Endothelial cell of umbilical vein (primary cell): Measurements from ENCODE around the gene CPA4. TPM values are rescaled to one million over a fixed set of nuclear protein-coding genes. Genes with fewer than 3 reads are reported as not detected.

Experiments
- BruUV-seq: library from RNA; stranded (reverse); fragments of 400-500 nt; replicated peaks from 2 replicates; lab custom pipeline; 2021; lab: Mats Ljungman, UMichigan
- CTCF ChIA-PET: fragments of 300-600, 350-600 bp; sonication (Branson Sonifier 250); formaldehyde crosslinking; loops from one replicate; lab custom pipeline; 2021; ENCODE audit warnings: antibody characterized with exemption, inconsistent platforms; lab: Charles Lee
- POLR2A ChIA-PET: fragments of 300-600, 350-600 bp; sonication (Branson Sonifier 250); formaldehyde crosslinking; loops from one replicate; lab custom pipeline; 2021; ENCODE audit warnings: antibody characterized with exemption, inconsistent platforms; lab: Charles Lee
- DNase-seq: peaks from one replicate; pipeline ENCODE4 v3.0.0-alpha.2; 2011; ENCODE audit warnings: low read depth, low spot score
- FAIRE-seq: peaks from 2 replicates; lab custom pipeline; 2011; peaks lifted over from hg19 to GRCh38; lab: Jason Lieb, UNC
- H2AFZ ChIP-seq: 2 replicates; pipeline ENCODE4 v1.6.0; 2012; ENCODE audit warnings: low read depth, low read length, control low read depth, inconsistent platforms
- H3K27ac ChIP-seq: 2 replicates; pipeline ENCODE4 v1.5.1; 2011; ENCODE audit warnings: low read depth, mild to moderate bottlenecking, control low read depth, low read length, moderate library complexity; ENCODE audit not compliant: insufficient read depth
- H3K27me3 ChIP-seq, 2 experiments: 2 replicates each; pipeline versions ENCODE4 v1.6.0 to v1.6.1; 2011; ENCODE audit warnings: low read length in 2 of 2, mixed read lengths in 1 of 2; ENCODE audit not compliant: control insufficient read depth in 2 of 2, insufficient read depth in 2 of 2
- H3K36me3 ChIP-seq, 2 experiments: 2 replicates in 1 of 2; 3 replicates in 1 of 2; pipeline ENCODE4 v1.5.1; 2011; ENCODE audit warnings: low read length in 2 of 2, mild to moderate bottlenecking in 1 of 2, moderate library complexity in 1 of 2; ENCODE audit not compliant: control insufficient read depth in 2 of 2, insufficient read depth in 2 of 2; ENCODE audit errors: extremely low read depth in 1 of 2
- H3K4me1 ChIP-seq: 3 replicates; pipeline ENCODE4 v1.5.1; 2011; ENCODE audit warnings: mild to moderate bottlenecking, low read length; ENCODE audit not compliant: control insufficient read depth, insufficient read depth; ENCODE audit errors: extremely low read depth
- H3K4me2 ChIP-seq: 2 replicates; pipeline ENCODE4 v1.6.1; 2011; ENCODE audit warnings: low read length, control low read depth, mixed read lengths; ENCODE audit not compliant: insufficient read depth
- H3K4me3 ChIP-seq, 3 experiments: fragments of 200-600 bp in 1 of 3; sonication (generic), shearing (Covaris generic) in 1 of 3; replicated peaks in 1 of 3; 2 replicates each; pipeline ENCODE4 v1.5.1; 2011 to 2016; ENCODE audit warnings: control low read depth in 3 of 3, low read length in 3 of 3, mild to moderate bottlenecking in 2 of 3, inconsistent platforms in 1 of 3, low read depth in 1 of 3, moderate library complexity in 1 of 3; ENCODE audit not compliant: insufficient read depth in 1 of 3
- H3K79me2 ChIP-seq: 2 replicates; pipeline ENCODE4 v1.6.0; 2012; ENCODE audit warnings: low read length, inconsistent platforms; ENCODE audit not compliant: control insufficient read depth, insufficient read depth
- H3K9ac ChIP-seq: replicated peaks from 2 replicates; pipeline ENCODE3; 2011; ENCODE audit warnings: low read length, control low read depth; ENCODE audit not compliant: insufficient read depth; ENCODE audit errors: extremely low read depth
- H3K9me1 ChIP-seq: replicated peaks from 3 replicates; pipeline ENCODE4 v1.6.0; 2011; ENCODE audit warnings: mild to moderate bottlenecking, low read length; ENCODE audit not compliant: control insufficient read depth, insufficient read depth; ENCODE audit errors: extremely low read depth
- H3K9me3 ChIP-seq: replicated peaks from 2 replicates; pipeline ENCODE4 v1.5.1; 2012; ENCODE audit warnings: low read length, inconsistent platforms; ENCODE audit not compliant: control insufficient read depth, insufficient read depth
- H4K20me1 ChIP-seq: replicated peaks from 2 replicates; pipeline ENCODE3; 2011; ENCODE audit warnings: mild to moderate bottlenecking, low read length; ENCODE audit not compliant: control insufficient read depth, insufficient read depth; ENCODE audit errors: extremely low read depth
- CTCF ChIP-seq, 2 donors: IDR thresholded peaks; 1 replicate in 1 of 2; 2 replicates in 1 of 2; pipeline ENCODE4 v1.5.1; 2011; ENCODE audit warnings: low read length in 2 of 2, mild to moderate bottlenecking in 2 of 2, moderate library complexity in 2 of 2, control low read depth in 1 of 2, inconsistent platforms in 1 of 2, low read depth in 1 of 2; ENCODE audit not compliant: insufficient read depth in 1 of 2; ENCODE audit errors: extremely low read depth in 1 of 2
- EZH2 ChIP-seq: IDR thresholded peaks from 2 replicates; pipeline ENCODE4 v1.6.1; 2012; ENCODE audit warnings: borderline replicate concordance, low read depth, mild to moderate bottlenecking, moderate library complexity, low read length, inconsistent platforms; ENCODE audit not compliant: severe bottlenecking
- FOS ChIP-seq: IDR thresholded peaks from 2 replicates; pipeline ENCODE4 v1.6.1; 2011; ENCODE audit warnings: mild to moderate bottlenecking, low read length, moderate library complexity, borderline replicate concordance; ENCODE audit not compliant: insufficient read depth
- GATA2 ChIP-seq: IDR thresholded peaks from 2 replicates; pipeline ENCODE4 v1.7.0; 2011; ENCODE audit warnings: low read depth, mild to moderate bottlenecking, moderate library complexity, mixed read lengths, low read length; ENCODE audit not compliant: insufficient read length, insufficient read depth
- JUN ChIP-seq: IDR thresholded peaks from 2 replicates; pipeline ENCODE4 v1.6.1; 2011; ENCODE audit warnings: borderline replicate concordance, low read depth; ENCODE audit not compliant: insufficient read length, insufficient read depth
- MAX ChIP-seq: IDR thresholded peaks from 2 replicates; pipeline ENCODE4 v1.6.1; 2011; ENCODE audit not compliant: insufficient read depth, insufficient read length
- MYC ChIP-seq: IDR thresholded peaks from one replicate; pipeline ENCODE4 v1.6.1; 2011; ENCODE audit warnings: mild to moderate bottlenecking, low read depth, low read length
- POLR2A ChIP-seq: IDR thresholded peaks from 2 replicates; pipeline ENCODE4 v1.6.1; 2012; ENCODE audit warnings: low read depth, mild to moderate bottlenecking, control low read depth, low read length
- POLR2AphosphoS5 ChIP-seq: IDR thresholded peaks from 2 replicates; pipeline ENCODE4 v1.6.1; 2012; ENCODE audit warnings: low read depth, mild to moderate bottlenecking, control low read depth, low read length, moderate library complexity; ENCODE audit not compliant: insufficient read depth
- dilution Hi-C: fragments of 300-500 bp; cut with MboI; formaldehyde crosslinking; loops from one replicate; pipeline ENCODE4 v1.15.0; 2019; ENCODE audit warnings: low sequenced_read_pairs; ENCODE audit not compliant: extremely low pct_ligation_motif_present
- intact Hi-C: fragments of 100-400 bp; cut with micrococcal nuclease; formaldehyde crosslinking; loops from one replicate; pipeline ENCODE4 v1.10.0; 2022
- polyA plus RNA-seq, 4 experiments: library from polyadenylated mRNA; depleted of rRNA in 3 of 4; stranded (reverse) in 3 of 4; unstranded in 1 of 4; fragments of >200 nt; gene quantifications; 2 replicates each; pipeline versions ENCODE4 v1.2.1 to v1.2.3, GENCODE V29; 2011 to 2012; ENCODE audit warnings: missing spikeins in 1 of 4
- total RNA-seq: library from RNA; stranded (reverse); gene quantifications from 2 replicates; pipeline ENCODE4 v1.2.3, GENCODE V29; 2021

The CPA4 gene
- total and polyA plus RNA-seq, 2 donors (not counting 3 experiments of a cell fraction or from before 2014, with no cell fraction given), result 0.36 TPM; not detected in 1

GRCh38 chr7:130365088-130365487 is 72.1 kb downstream of the CPA4 start:
- H3K36me3 ChIP-seq, result no peaks in the 10 kb centered on the region
- no peak overlapping the region for H2AFZ ChIP-seq
- H3K4me1 ChIP-seq, result peaks cover 7% of the 10 kb centered on the region
- no peak for FAIRE-seq
- ChIA-PET CTCF (interaction anchor here (1.0 kb wide), 1 partner anchor 12 kb away, joined by 4 read pairs; no protein-coding TSS in a partner anchor), POLR2A (no interaction called here)
- dilution Hi-C loops, result no loop called here
- H3K9ac ChIP-seq, result no peak overlapping the region
- H4K20me1 ChIP-seq, result no peaks in the 10 kb centered on the region
- no peaks in the 10 kb centered on the region for H3K9me1 ChIP-seq
- no peaks in the 10 kb centered on the region for H3K79me2 ChIP-seq
- H3K27me3 ChIP-seq, result no peaks in the 10 kb centered on the region
- TF ChIP-seq MYC, result no peak
- no peak for TF ChIP-seq EZH2
- TF ChIP-seq JUN, result no peak
- TF ChIP-seq GATA2, result no peak
- no peak for TF ChIP-seq POLR2A
- TF ChIP-seq POLR2AphosphoS5, result no peak
- TF ChIP-seq FOS, result no peak
- no peak for TF ChIP-seq CTCF (IDR thresholded peaks at IDR 0.05; ENCODE audit: extremely low read depth in 1 of 2, insufficient read depth in 1 of 2, low read depth in 1 of 2, low read length in 2 of 2)
- no peak for TF ChIP-seq MAX
- no peaks in the 10 kb centered on the region for H3K9me3 ChIP-seq
- DNase-seq, result no peak
- H3K4me3 ChIP-seq, result no peak overlapping the region
- BruUV-seq, result no TSS peak
- intact Hi-C loops, result no loop called here
- H3K27ac ChIP-seq, result no peak overlapping the region
- H3K4me2 ChIP-seq, result no peak overlapping the region
